OCI-LY7 (cell line): Measurements from ENCODE around the gene IFIT1B. TPM values are rescaled to one million over a fixed set of nuclear protein-coding genes. Genes with fewer than 3 reads are reported as not detected.

Experiments
- BruUV-seq: library from RNA; stranded (reverse); fragments of 400-500 nt; replicated peaks from 2 replicates; lab custom pipeline; 2021; lab: Mats Ljungman, UMichigan
- CTCF ChIA-PET: fragments of 300-600 bp; sonication (Branson Sonifier 250); formaldehyde crosslinking; loops from one replicate; lab custom pipeline; 2022; ENCODE audit warnings: antibody characterized with exemption; ENCODE audit not compliant: unreplicated experiment; lab: Charles Lee
- POLR2A ChIA-PET: fragments of 300-600 bp; sonication (Branson Sonifier 250); formaldehyde crosslinking; loops from one replicate; lab custom pipeline; 2022; ENCODE audit warnings: antibody characterized with exemption; lab: Charles Lee
- DNase-seq: peaks from one replicate; pipeline ENCODE4 v3.0.0-alpha.2; 2015; ENCODE audit warnings: low spot score
- H2AFZ ChIP-seq: fragments of 200-600 bp; sonication (generic), shearing (Covaris generic); 2 replicates; pipeline ENCODE4 v1.6.1; 2014; ENCODE audit warnings: mild to moderate bottlenecking, antibody characterized with exemption, low read length, moderate library complexity
- H3K27ac ChIP-seq: fragments of 200-600 bp; sonication (generic); 2 replicates; pipeline ENCODE4 v1.5.1; 2014; ENCODE audit warnings: mixed run types, low read depth, mild to moderate bottlenecking, moderate library complexity, low read length, inconsistent platforms; ENCODE audit not compliant: poor library complexity, severe bottlenecking
- H3K36me3 ChIP-seq: fragments of 200-600 bp; sonication (generic); 2 replicates; pipeline ENCODE4 v1.6.1; 2014; ENCODE audit warnings: mild to moderate bottlenecking, antibody characterized with exemption, low read length, moderate library complexity, mixed read lengths; ENCODE audit not compliant: insufficient read depth
- H3K4me1 ChIP-seq: fragments of 200-600 bp; sonication (generic); 2 replicates; pipeline ENCODE4 v1.5.1; 2014; ENCODE audit warnings: mild to moderate bottlenecking, low read length; ENCODE audit not compliant: insufficient read depth, poor library complexity, severe bottlenecking
- H3K4me2 ChIP-seq: fragments of 200-600 bp; sonication (generic); 2 replicates; pipeline ENCODE4 v1.6.1; 2014; ENCODE audit warnings: mild to moderate bottlenecking, low read length
- H3K4me3 ChIP-seq: fragments of 200-600 bp; sonication (generic); 2 replicates; pipeline ENCODE4 v1.5.1; 2014; ENCODE audit warnings: mild to moderate bottlenecking, low read depth, low read length; ENCODE audit not compliant: poor library complexity, severe bottlenecking
- H3K79me2 ChIP-seq: fragments of 200-600 bp; sonication (generic); 2 replicates; pipeline ENCODE4 v1.6.1; 2016; ENCODE audit warnings: low read depth, mild to moderate bottlenecking, low read length, moderate library complexity, mixed read lengths; ENCODE audit not compliant: insufficient read depth
- H3K9me2 ChIP-seq: fragments of 200-600 bp; sonication (generic); 2 replicates; pipeline ENCODE4 v1.6.1; 2016; ENCODE audit warnings: mild to moderate bottlenecking, low read length, mixed read lengths; ENCODE audit not compliant: insufficient read depth
- H3K9me3 ChIP-seq: fragments of 200-600 bp; sonication (generic); 2 replicates; pipeline ENCODE4 v1.6.1; 2014; ENCODE audit warnings: mild to moderate bottlenecking, mixed run types, low read length, mixed read lengths
- H4K20me1 ChIP-seq: fragments of 200-600 bp; sonication (generic); 2 replicates; pipeline ENCODE4 v1.6.1; 2014; ENCODE audit warnings: mild to moderate bottlenecking, antibody characterized with exemption, low read length, moderate library complexity, mixed read lengths; ENCODE audit not compliant: insufficient read depth
- CTCF ChIP-seq: fragments of 200-600 bp; sonication (generic); conservative IDR thresholded peaks from 2 replicates; pipeline ENCODE4 v1.5.1; 2014; ENCODE audit warnings: mild to moderate bottlenecking, antibody characterized with exemption, low read length, moderate library complexity, mixed read lengths
- EZH2phosphoT487 ChIP-seq: fragments of 200-600 bp; sonication (generic); IDR thresholded peaks from 2 replicates; pipeline ENCODE4 v1.6.1; 2018; ENCODE audit warnings: low read depth, borderline replicate concordance, mild to moderate bottlenecking, mixed run types, antibody characterized with exemption, low read length, moderate library complexity, mixed read lengths
- intact Hi-C: fragments of 100-400 bp; cut with micrococcal nuclease; formaldehyde crosslinking; loops from one replicate; pipeline ENCODE4 v1.10.0; 2022; ENCODE audit not compliant: unreplicated experiment
- total RNA-seq, 2 experiments: library from RNA; depleted of rRNA in 1 of 2; stranded (reverse); fragments of >200 nt in 1 of 2; shearing (Covaris generic) in 1 of 2; gene quantifications; 2 replicates each; pipeline ENCODE4 v1.2.3, GENCODE V29; 2014 to 2022

The IFIT1B gene
- total RNA-seq, 2 experiments from 2014 or later, result not detected

- POLR2A ChIA-PET, result no interaction called here
- H3K4me1 ChIP-seq, result peaks cover 3% of the 10 kb centered on the region
- H3K4me3 ChIP-seq, result no peak overlapping the region
- no peak for DNase-seq
- H3K79me2 ChIP-seq, result no peaks in the 10 kb centered on the region
- H2AFZ ChIP-seq, result no peak overlapping the region
- no peak for TF ChIP-seq EZH2phosphoT487
- TF ChIP-seq CTCF, result no peak
- no peak overlapping the region for H3K4me2 ChIP-seq
- no peaks in the 10 kb centered on the region for H3K9me2 ChIP-seq
- no peak overlapping the region for H3K27ac ChIP-seq
- H3K36me3 ChIP-seq, result no peaks in the 10 kb centered on the region
- intact Hi-C loops, result no loop called here
- H4K20me1 ChIP-seq, result no peaks in the 10 kb centered on the region
- no peaks in the 10 kb centered on the region for H3K9me3 ChIP-seq
- no TSS peak for BruUV-seq
- CTCF ChIA-PET, result no interaction called here
Observed at GRCh38 chr10:89416465-89416864, 38.6 kb downstream of the IFIT1B start.

GRCh38 chr10:89419548-89419947 is 41.7 kb downstream of the IFIT1B start:
- H3K4me2 ChIP-seq, result no peak overlapping the region
- ChIA-PET CTCF (no interaction called here), POLR2A (no interaction called here)
- no peaks in the 10 kb centered on the region for H3K4me1 ChIP-seq
- no peaks in the 10 kb centered on the region for H3K9me2 ChIP-seq
- DNase-seq, result peak; percentile 33
- no peaks in the 10 kb centered on the region for H3K79me2 ChIP-seq
- BruUV-seq, result no TSS peak
- H3K9me3 ChIP-seq, result no peaks in the 10 kb centered on the region
- no peak overlapping the region for H3K4me3 ChIP-seq
- no peaks in the 10 kb centered on the region for H4K20me1 ChIP-seq
- H2AFZ ChIP-seq, result no peak overlapping the region
- no peaks in the 10 kb centered on the region for H3K36me3 ChIP-seq
- TF ChIP-seq EZH2phosphoT487, result no peak
- peak; percentile 64 for TF ChIP-seq CTCF
- no peak overlapping the region for H3K27ac ChIP-seq
- intact Hi-C loops, result no loop called here

DNA sequence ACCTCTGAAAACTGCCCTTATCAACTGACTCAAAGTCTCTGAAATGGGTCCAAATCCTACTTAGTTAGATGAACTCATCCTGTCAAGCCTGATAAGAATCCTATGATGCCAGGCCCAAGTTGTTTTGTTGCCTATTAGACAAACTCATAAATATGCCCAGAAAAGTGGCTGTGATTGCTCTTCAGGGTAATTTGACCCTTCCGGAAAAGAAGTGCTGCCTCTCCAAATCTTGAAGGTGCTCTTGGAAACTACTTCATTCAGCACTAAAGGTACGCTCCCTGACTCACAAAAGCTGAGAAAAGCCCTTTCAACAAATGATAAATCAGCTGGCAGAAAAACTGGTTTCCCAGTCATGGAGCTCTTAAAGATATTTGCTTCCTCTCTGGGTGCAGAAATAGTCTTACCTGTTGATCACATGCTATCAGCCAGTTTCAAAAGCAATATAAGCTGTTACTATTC is 43.2 kb downstream of the IFIT1B start:
- ChIA-PET CTCF (no interaction called here), POLR2A (no interaction called here)
- Histone ChIP-seq H3K79me2 (no peaks in the 10 kb centered on the region), H4K20me1 (no peaks in the 10 kb centered on the region), H3K27ac (no peak overlapping the region), H2AFZ (no peak overlapping the region), H3K4me3 (no peak overlapping the region), H3K4me1 (no peaks in the 10 kb centered on the region), H3K36me3 (no peaks in the 10 kb centered on the region), H3K4me2 (no peak overlapping the region), H3K9me2 (no peaks in the 10 kb centered on the region), H3K9me3 (no peaks in the 10 kb centered on the region)
- TF ChIP-seq CTCF, result no peak
- TF ChIP-seq EZH2phosphoT487, result no peak
- intact Hi-C loops, result no loop called here
- BruUV-seq, result no TSS peak
- no peak for DNase-seq
